Measurements from ENCODE around the gene AJM1. TPM values are rescaled to one million over a fixed set of nuclear protein-coding genes. Genes with fewer than 3 reads are reported as not detected.

AJM1 gene
- total RNA-seq, 4 donors from 2014 or later: 2.5 to 10.9 (median 5.7) TPM

Small RNA genes within 50 kb of the gene (small RNA-seq; reads per million reads assigned to genes)
- 0 reads per million in 4 donors for gene AL355987.2
- 0 reads per million in 4 donors for gene MIR4292
- 0 reads per million in 4 donors for gene MIR4479

Other genes with a start within 250 kb of the AJM1 start
- gene EGFL7, start 179.6 kb upstream of the AJM1 start, total RNA-seq: 10 to 100 TPM; 38.8 to 81.0 (median 56.4) TPM
- gene AGPAT2, start 155.0 kb upstream of the AJM1 start, total RNA-seq: 10 to 100 TPM; 28.8 to 43.6 (median 38.4) TPM
- gene DIPK1B, start 129.9 kb upstream of the AJM1 start, total RNA-seq: 10 to 100 TPM in 2 of 4 donors, 1 to 10 TPM in 2; 7.8 to 24.4 (median 11.2) TPM
- 10 to 100 TPM in 2 of 4 donors, 1 to 10 TPM in 2; 3.9 to 16.5 (median 9.9) TPM for gene LCN10, start 99.5 kb upstream of the AJM1 start, total RNA-seq
- gene LCN6, start 94.0 kb upstream of the AJM1 start, total RNA-seq: 10 to 100 TPM; 16.2 to 31.4 (median 22.7) TPM
- gene LCN8, start 84.2 kb upstream of the AJM1 start, total RNA-seq: not detected
- gene LCN15, start 78.0 kb upstream of the AJM1 start, total RNA-seq: not detected
- 10 to 100 TPM; 33.0 to 51.5 (median 40.4) TPM for gene TMEM141, start 51.1 kb upstream of the AJM1 start, total RNA-seq
- gene CCDC183, start 46.1 kb upstream of the AJM1 start, total RNA-seq: 1 to 10 TPM in 3 of 4 donors, not detected in 1; 1.4 to 3.4 (median 2.0) TPM
- gene RABL6, start 34.5 kb upstream of the AJM1 start, total RNA-seq: 100 to 1,000 TPM in 1 of 4 donors, 10 to 100 TPM in 3; 54.8 to 109 (median 71.2) TPM
- gene PHPT1, start 6.9 kb downstream of the AJM1 start, total RNA-seq: 10 to 100 TPM; 33.7 to 63.5 (median 43.7) TPM
- 1 to 10 TPM; 1.0 to 2.2 (median 1.8) TPM for gene MAMDC4, start 9.9 kb downstream of the AJM1 start, total RNA-seq
- 100 to 1,000 TPM; 283 to 353 (median 323) TPM for gene EDF1, start 23.8 kb downstream of the AJM1 start, total RNA-seq
- gene TRAF2, start 44.0 kb downstream of the AJM1 start, total RNA-seq: 10 to 100 TPM in 2 of 4 donors, 1 to 10 TPM in 2; 3.8 to 17.1 (median 11.1) TPM
- gene FBXW5, start 102.3 kb downstream of the AJM1 start, total RNA-seq: 100 to 1,000 TPM; 171 to 310 (median 236) TPM
- gene C8G, start 102.8 kb downstream of the AJM1 start, total RNA-seq: not detected
- gene LCN12, start 109.8 kb downstream of the AJM1 start, total RNA-seq: not detected
- gene PTGDS, start 135.0 kb downstream of the AJM1 start, total RNA-seq: 100 to 1,000 TPM in 1 of 4 donors, 10 to 100 TPM in 2, 1 to 10 TPM in 1; 7.4 to 132 (median 29.7) TPM
- under 1 TPM in 2 of 4 donors, not detected in 2; 0.40 TPM for gene LCNL1, start 140.5 kb downstream of the AJM1 start, total RNA-seq
- gene PAXX, start 149.9 kb downstream of the AJM1 start, total RNA-seq: 10 to 100 TPM; 24.2 to 42.6 (median 36.1) TPM
- gene CLIC3, start 154.1 kb downstream of the AJM1 start, total RNA-seq: 1 to 10 TPM in 3 of 4 donors, under 1 TPM in 1; 0.81 to 5.4 (median 2.2) TPM
- 10 to 100 TPM; 13.5 to 24.3 (median 19.3) TPM for gene ABCA2, start 185.8 kb downstream of the AJM1 start, total RNA-seq
- under 1 TPM in 1 of 4 donors, not detected in 3; 0.20 TPM for gene FUT7, start 189.6 kb downstream of the AJM1 start, total RNA-seq
- 10 to 100 TPM; 50.4 to 69.9 (median 59.5) TPM for gene NPDC1, start 203.7 kb downstream of the AJM1 start, total RNA-seq
- gene ENTPD2, start 211.6 kb downstream of the AJM1 start, total RNA-seq: 1 to 10 TPM in 1 of 4 donors, under 1 TPM in 1, not detected in 2; 0.58 to 1.6 TPM
- gene SAPCD2, start 228.1 kb downstream of the AJM1 start, total RNA-seq: 1 to 10 TPM in 1 of 4 donors, under 1 TPM in 3; 0.13 to 1.3 (median 0.19) TPM
- gene UAP1L1, start 235.0 kb downstream of the AJM1 start, total RNA-seq: 1 to 10 TPM; 4.2 to 7.3 (median 6.0) TPM
- gene MAN1B1, start 244.5 kb downstream of the AJM1 start, total RNA-seq: 10 to 100 TPM; 26.1 to 30.2 (median 29.3) TPM

Data from gastroesophageal sphincter (tissue), 4 donors.